ENCODE results near the gene OMP.

Gene OMP

GRCh38 chr11:77075425-77075905 lies 27.2 kb upstream of the OMP start:
- DNase-seq = no peak
- Histone ChIP-seq H2AK5ac (ENCODE audit: low read length, severe bottlenecking) (no peak overlapping the region), H3K4me2 (ENCODE audit: low read length, poor library complexity, severe bottlenecking) (no peak overlapping the region), H4K91ac (ENCODE audit: low read length) (no peak overlapping the region), H3K36me3 (ENCODE audit: control insufficient read depth in 1 of 2, insufficient read depth in 2 of 2, low read depth in 1 of 2, low read length in 2 of 2) (peaks cover 0 to 1% of the 10 kb centered on the region in 2 experiments), H2BK5ac (ENCODE audit: low read depth, low read length, poor library complexity, severe bottlenecking) (no peak overlapping the region), H2BK12ac (ENCODE audit: low read length in 2 of 2) (peak overlapping the region in 1 of 2 experiments; percentile 51), H3K23ac (ENCODE audit: low read length in 2 of 2) (no peak overlapping the region), H3K27ac (ENCODE audit: low read length, poor library complexity, severe bottlenecking) (no peak overlapping the region), H3K27me3 (ENCODE audit: control insufficient read depth in 1 of 2, insufficient read depth in 1 of 2, low read length in 2 of 2) (no peaks in the 10 kb centered on the region), H4K8ac (ENCODE audit: low read length) (no peak overlapping the region), H3K9ac (ENCODE audit: low read length) (no peak overlapping the region), H3K9me3 (ENCODE audit: control insufficient read depth, low read length) (peaks cover 5% of the 10 kb centered on the region), H3K4ac (ENCODE audit: low read depth in 1 of 2, low read length in 2 of 2) (no peak overlapping the region), H2BK120ac (ENCODE audit: low read depth, low read length) (no peak overlapping the region), H3K14ac (ENCODE audit: low read length in 2 of 2) (no peak overlapping the region), H2AFZ (ENCODE audit: low read depth, low read length) (no peak overlapping the region), H3K4me3 (ENCODE audit: insufficient read depth in 1 of 2, low read depth in 1 of 2, low read length in 2 of 2) (no peak overlapping the region), H3K18ac (ENCODE audit: low read depth in 1 of 2, low read length in 2 of 2) (peak overlapping the region in 1 of 2 experiments; percentile 18), H3K4me1 (ENCODE audit: control insufficient read depth, insufficient read depth, low read depth, low read length) (peaks cover 27% of the 10 kb centered on the region), H3K79me1 (replicated peaks; ENCODE audit: low read length, poor library complexity, severe bottlenecking) (peaks cover 17% of the 10 kb centered on the region), H2BK15ac (ENCODE audit: low read depth, poor library complexity, severe bottlenecking) (no peak overlapping the region)
- WGBS = 98% methylated on average over 4 of the region's 5 CpGs

GRCh38 chr11:77079666-77080065 lies 23.0 kb upstream of the OMP start:
- peaks cover 5% of the 10 kb centered on the region for H3K9me3 ChIP-seq (ENCODE audit: control insufficient read depth, low read length)
- no peak overlapping the region for H3K27ac ChIP-seq (ENCODE audit: low read length, poor library complexity, severe bottlenecking)
- no peak overlapping the region for H3K9ac ChIP-seq (ENCODE audit: low read length)
- H3K79me1 ChIP-seq (replicated peaks; ENCODE audit: low read length, poor library complexity, severe bottlenecking) = peaks cover 34% of the 10 kb centered on the region
- H3K36me3 ChIP-seq (ENCODE audit: control insufficient read depth in 1 of 2, insufficient read depth in 2 of 2, low read depth in 1 of 2, low read length in 2 of 2) = peaks cover 2 to 20% of the 10 kb centered on the region in 2 experiments
- H3K18ac ChIP-seq (ENCODE audit: low read depth in 1 of 2, low read length in 2 of 2) = no peak overlapping the region
- no peak overlapping the region for H2AK5ac ChIP-seq (ENCODE audit: low read length, severe bottlenecking)
- H3K27me3 ChIP-seq (ENCODE audit: control insufficient read depth in 1 of 2, insufficient read depth in 1 of 2, low read length in 2 of 2) = no peaks in the 10 kb centered on the region
- no peak overlapping the region for H2BK15ac ChIP-seq (ENCODE audit: low read depth, poor library complexity, severe bottlenecking)
- no peak overlapping the region for H4K91ac ChIP-seq (ENCODE audit: low read length)
- H3K4me1 ChIP-seq (ENCODE audit: control insufficient read depth, insufficient read depth, low read depth, low read length) = peaks cover 14% of the 10 kb centered on the region
- 100% methylated on average over 2 of the region's 2 CpGs for WGBS
- no peak overlapping the region for H3K4me3 ChIP-seq (ENCODE audit: insufficient read depth in 1 of 2, low read depth in 1 of 2, low read length in 2 of 2)
- no peak overlapping the region for H3K23ac ChIP-seq (ENCODE audit: low read length in 2 of 2)
- H2BK12ac ChIP-seq (ENCODE audit: low read length in 2 of 2) = no peak overlapping the region
- H3K4ac ChIP-seq (ENCODE audit: low read depth in 1 of 2, low read length in 2 of 2) = no peak overlapping the region
- H3K14ac ChIP-seq (ENCODE audit: low read length in 2 of 2) = no peak overlapping the region
- no peak overlapping the region for H4K8ac ChIP-seq (ENCODE audit: low read length)
- no peak for DNase-seq
- H2BK120ac ChIP-seq (ENCODE audit: low read depth, low read length) = no peak overlapping the region
- H3K4me2 ChIP-seq (ENCODE audit: low read length, poor library complexity, severe bottlenecking) = no peak overlapping the region
- no peak overlapping the region for H2BK5ac ChIP-seq (ENCODE audit: low read depth, low read length, poor library complexity, severe bottlenecking)
- no peak overlapping the region for H2AFZ ChIP-seq (ENCODE audit: low read depth, low read length)

- peak overlapping the region; percentile 19 for H3K9ac ChIP-seq (ENCODE audit: low read length)
- peak overlapping the region; percentile 54 for H4K91ac ChIP-seq (ENCODE audit: low read length)
- no peaks in the 10 kb centered on the region for H3K27me3 ChIP-seq (ENCODE audit: control insufficient read depth in 1 of 2, insufficient read depth in 1 of 2, low read length in 2 of 2)
- no peak overlapping the region for H2BK15ac ChIP-seq (ENCODE audit: low read depth, poor library complexity, severe bottlenecking)
- peak overlapping the region in 1 of 2 experiments; percentile 26 for H3K4me3 ChIP-seq (ENCODE audit: insufficient read depth in 1 of 2, low read depth in 1 of 2, low read length in 2 of 2)
- 85% methylated on average over 2 of the region's 2 CpGs for WGBS
- no peak overlapping the region for H3K23ac ChIP-seq (ENCODE audit: low read length in 2 of 2)
- no peak overlapping the region for H2BK5ac ChIP-seq (ENCODE audit: low read depth, low read length, poor library complexity, severe bottlenecking)
- no peak overlapping the region for H3K27ac ChIP-seq (ENCODE audit: low read length, poor library complexity, severe bottlenecking)
- DNase-seq = peak; percentile 61
- no peak overlapping the region for H3K4me2 ChIP-seq (ENCODE audit: low read length, poor library complexity, severe bottlenecking)
- H3K36me3 ChIP-seq (ENCODE audit: control insufficient read depth in 1 of 2, insufficient read depth in 2 of 2, low read depth in 1 of 2, low read length in 2 of 2) = peaks cover 10 to 29% of the 10 kb centered on the region in 2 experiments
- H3K9me3 ChIP-seq (ENCODE audit: control insufficient read depth, low read length) = peaks cover 5% of the 10 kb centered on the region
- no peak overlapping the region for H2AK5ac ChIP-seq (ENCODE audit: low read length, severe bottlenecking)
- no peak overlapping the region for H4K8ac ChIP-seq (ENCODE audit: low read length)
- H3K4me1 ChIP-seq (ENCODE audit: control insufficient read depth, insufficient read depth, low read depth, low read length) = peaks cover 14% of the 10 kb centered on the region
- H2AFZ ChIP-seq (ENCODE audit: low read depth, low read length) = no peak overlapping the region
- H3K79me1 ChIP-seq (replicated peaks; ENCODE audit: low read length, poor library complexity, severe bottlenecking) = peaks cover 30% of the 10 kb centered on the region
- peak overlapping the region in 1 of 2 experiments; percentile 9 for H3K4ac ChIP-seq (ENCODE audit: low read depth in 1 of 2, low read length in 2 of 2)
- H2BK12ac ChIP-seq (ENCODE audit: low read length in 2 of 2) = peak overlapping the region; percentile 18 to 28
- H3K18ac ChIP-seq (ENCODE audit: low read depth in 1 of 2, low read length in 2 of 2) = peak overlapping the region in 1 of 2 experiments; percentile 3
- no peak overlapping the region for H2BK120ac ChIP-seq (ENCODE audit: low read depth, low read length)
- no peak overlapping the region for H3K14ac ChIP-seq (ENCODE audit: low read length in 2 of 2)
Measured at GRCh38 chr11:77080643-77081210, 21.9 kb upstream of the OMP start.

DNA sequence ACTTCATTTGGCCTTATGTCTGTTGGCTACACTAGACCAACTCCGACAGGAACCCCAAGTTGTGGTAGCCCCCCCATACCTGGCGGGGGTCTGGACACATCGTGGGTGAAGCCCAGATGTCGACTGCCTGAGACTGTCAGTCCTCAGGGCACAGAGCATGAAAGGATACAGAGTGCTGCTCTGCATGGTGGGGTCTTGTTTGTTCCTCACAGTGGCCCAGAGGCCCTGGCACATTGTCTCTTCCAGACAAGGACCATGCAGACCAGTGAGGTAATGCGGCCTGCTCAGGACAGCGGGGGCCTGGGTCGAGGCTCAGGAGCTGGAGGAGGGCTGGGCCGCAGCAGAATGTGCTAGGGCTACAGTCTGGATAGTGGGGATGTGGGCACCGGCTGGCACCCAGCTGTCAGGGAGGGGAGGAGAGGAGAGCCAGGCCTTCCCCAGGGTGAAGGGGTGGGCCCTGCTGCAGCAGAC lies 21.2 kb upstream of the OMP start:
- Histone ChIP-seq H2BK15ac (ENCODE audit: low read depth, poor library complexity, severe bottlenecking) (no peak overlapping the region), H3K79me1 (replicated peaks; ENCODE audit: low read length, poor library complexity, severe bottlenecking) (peaks cover 30% of the 10 kb centered on the region), H2BK12ac (ENCODE audit: low read length in 2 of 2) (no peak overlapping the region), H3K36me3 (ENCODE audit: control insufficient read depth in 1 of 2, insufficient read depth in 2 of 2, low read depth in 1 of 2, low read length in 2 of 2) (peaks cover 12 to 34% of the 10 kb centered on the region in 2 experiments), H3K4me1 (ENCODE audit: control insufficient read depth, insufficient read depth, low read depth, low read length) (peaks cover 14% of the 10 kb centered on the region), H2AK5ac (ENCODE audit: low read length, severe bottlenecking) (no peak overlapping the region), H3K4me3 (ENCODE audit: insufficient read depth in 1 of 2, low read depth in 1 of 2, low read length in 2 of 2) (no peak overlapping the region), H3K4ac (ENCODE audit: low read depth in 1 of 2, low read length in 2 of 2) (peak overlapping the region in 1 of 2 experiments; percentile 92), H2AFZ (ENCODE audit: low read depth, low read length) (no peak overlapping the region), H3K9ac (ENCODE audit: low read length) (no peak overlapping the region), H3K4me2 (ENCODE audit: low read length, poor library complexity, severe bottlenecking) (no peak overlapping the region), H3K27ac (ENCODE audit: low read length, poor library complexity, severe bottlenecking) (no peak overlapping the region), H3K9me3 (ENCODE audit: control insufficient read depth, low read length) (peaks cover 5% of the 10 kb centered on the region), H3K18ac (ENCODE audit: low read depth in 1 of 2, low read length in 2 of 2) (no peak overlapping the region), H4K8ac (ENCODE audit: low read length) (no peak overlapping the region), H3K14ac (ENCODE audit: low read length in 2 of 2) (peak overlapping the region in 1 of 2 experiments; percentile 35), H3K27me3 (ENCODE audit: control insufficient read depth in 1 of 2, insufficient read depth in 1 of 2, low read length in 2 of 2) (no peaks in the 10 kb centered on the region), H2BK120ac (ENCODE audit: low read depth, low read length) (no peak overlapping the region), H2BK5ac (ENCODE audit: low read depth, low read length, poor library complexity, severe bottlenecking) (no peak overlapping the region), H4K91ac (ENCODE audit: low read length) (peak overlapping the region; percentile 14), H3K23ac (ENCODE audit: low read length in 2 of 2) (no peak overlapping the region)
- no peak for DNase-seq
- 93% methylated on average over 9 of the region's 9 CpGs for WGBS

All from mesenchymal stem cell (in vitro differentiated cells and primary cell).